ENCODE results near the gene DHRS3. TPM values are rescaled to one million over a fixed set of nuclear protein-coding genes. Genes with fewer than 3 reads are reported as not detected.
A peak's percentile ranks its signal among the peaks of the same experiment; 100 is the strongest.

DHRS3 gene
- total and polyA plus RNA-seq, 10 of the 15 experiments (the other 5 are each of a cell fraction or from before 2014, with no cell fraction given) = 0.23 to 29.7 (median 1.2) TPM

DNA sequence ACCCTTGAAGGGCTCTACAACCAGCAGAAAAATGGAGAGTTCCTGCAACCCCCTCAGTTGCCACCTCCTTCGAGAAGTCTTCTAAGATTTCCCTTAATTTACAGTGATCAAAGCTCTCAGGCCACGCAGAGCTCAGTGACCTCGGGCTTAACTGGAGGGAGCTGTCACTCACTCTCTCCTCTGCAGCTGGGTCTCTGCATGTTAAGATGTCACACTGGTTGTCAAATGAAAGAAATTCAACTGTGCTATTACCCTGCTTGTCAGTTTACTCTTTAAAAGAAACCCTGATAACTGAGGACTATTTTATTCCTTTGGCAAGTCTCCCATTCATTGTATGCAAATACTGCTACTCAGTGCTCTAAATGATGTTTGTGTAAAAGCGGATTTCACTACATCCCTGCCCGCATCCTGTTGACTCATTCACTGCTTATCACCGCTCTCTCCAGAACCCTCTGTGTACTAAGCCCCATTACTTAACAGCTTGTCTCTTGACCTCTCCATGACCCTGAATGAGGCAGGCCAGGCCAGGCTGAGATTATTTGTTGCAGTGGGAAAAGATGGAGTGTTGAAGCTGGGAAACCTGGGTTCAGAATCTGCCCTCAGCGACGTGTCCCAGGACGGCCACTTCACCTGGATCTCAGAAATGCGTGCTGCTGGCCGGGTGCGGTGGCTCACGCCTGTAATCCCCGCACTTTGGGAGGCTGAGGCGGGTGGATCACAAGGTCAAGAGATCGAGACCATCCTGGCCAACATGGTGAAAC is 13.7 kb downstream of the DHRS3 start (continued):
- TF ChIP-seq, protein P1, sequence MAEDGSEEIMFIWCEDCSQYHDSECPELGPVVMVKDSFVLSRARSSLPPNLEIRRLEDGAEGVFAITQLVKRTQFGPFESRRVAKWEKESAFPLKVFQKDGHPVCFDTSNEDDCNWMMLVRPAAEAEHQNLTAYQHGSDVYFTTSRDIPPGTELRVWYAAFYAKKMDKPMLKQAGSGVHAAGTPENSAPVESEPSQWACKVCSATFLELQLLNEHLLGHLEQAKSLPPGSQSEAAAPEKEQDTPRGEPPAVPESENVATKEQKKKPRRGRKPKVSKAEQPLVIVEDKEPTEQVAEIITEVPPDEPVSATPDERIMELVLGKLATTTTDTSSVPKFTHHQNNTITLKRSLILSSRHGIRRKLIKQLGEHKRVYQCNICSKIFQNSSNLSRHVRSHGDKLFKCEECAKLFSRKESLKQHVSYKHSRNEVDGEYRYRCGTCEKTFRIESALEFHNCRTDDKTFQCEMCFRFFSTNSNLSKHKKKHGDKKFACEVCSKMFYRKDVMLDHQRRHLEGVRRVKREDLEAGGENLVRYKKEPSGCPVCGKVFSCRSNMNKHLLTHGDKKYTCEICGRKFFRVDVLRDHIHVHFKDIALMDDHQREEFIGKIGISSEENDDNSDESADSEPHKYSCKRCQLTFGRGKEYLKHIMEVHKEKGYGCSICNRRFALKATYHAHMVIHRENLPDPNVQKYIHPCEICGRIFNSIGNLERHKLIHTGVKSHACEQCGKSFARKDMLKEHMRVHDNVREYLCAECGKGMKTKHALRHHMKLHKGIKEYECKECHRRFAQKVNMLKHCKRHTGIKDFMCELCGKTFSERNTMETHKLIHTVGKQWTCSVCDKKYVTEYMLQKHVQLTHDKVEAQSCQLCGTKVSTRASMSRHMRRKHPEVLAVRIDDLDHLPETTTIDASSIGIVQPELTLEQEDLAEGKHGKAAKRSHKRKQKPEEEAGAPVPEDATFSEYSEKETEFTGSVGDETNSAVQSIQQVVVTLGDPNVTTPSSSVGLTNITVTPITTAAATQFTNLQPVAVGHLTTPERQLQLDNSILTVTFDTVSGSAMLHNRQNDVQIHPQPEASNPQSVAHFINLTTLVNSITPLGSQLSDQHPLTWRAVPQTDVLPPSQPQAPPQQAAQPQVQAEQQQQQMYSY (CRISPR knock-in tag; IDR thresholded peaks at IDR 0.05) = no peak
- TF ChIP-seq TARDBP (IDR thresholded peaks at IDR 0.05; ENCODE audit: borderline replicate concordance) (no peak), CREB1 (IDR thresholded peaks at IDR 0.05; ENCODE audit: low read depth) (no peak), POLR2A (IDR thresholded peaks at IDR 0.05; ENCODE audit: low read depth, low read length) (no peak), HDGF (IDR thresholded peaks at IDR 0.05) (no peak), RB1 (IDR thresholded peaks at IDR 0.05; ENCODE audit: borderline replicate concordance) (no peak), HDAC2 (IDR thresholded peaks at IDR 0.05) (no peak), IKZF2 (IDR thresholded peaks at IDR 0.05) (peak; percentile 66 to 69)

DNA sequence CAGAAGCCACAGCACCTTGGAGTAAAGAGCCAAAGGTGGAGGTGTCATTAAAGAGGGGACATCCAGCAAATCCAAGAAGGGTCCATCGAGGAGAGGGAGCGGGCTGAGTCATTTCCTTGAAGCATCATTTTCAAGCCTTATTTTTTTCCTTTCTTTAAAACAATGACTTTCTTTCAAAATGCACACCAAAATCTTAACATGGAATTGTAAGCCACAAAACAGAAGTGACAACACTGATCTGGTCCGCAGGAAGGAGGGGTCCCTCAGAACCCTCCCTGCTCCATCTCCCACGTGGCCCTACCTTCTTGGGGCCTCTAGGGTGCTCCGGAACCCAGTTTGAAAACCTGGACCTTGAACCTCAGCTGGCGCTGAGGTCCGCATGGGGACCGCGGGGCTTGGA is 14.8 kb downstream of the DHRS3 start:
- Histone ChIP-seq H3K4me2 (ENCODE audit: control insufficient read depth, insufficient read depth) (no peak overlapping the region), H3K36me3 (ENCODE audit: control insufficient read depth in 2 of 2, insufficient read depth in 2 of 2, low read length in 1 of 2) (no peaks in the 10 kb centered on the region), H3K9ac (ENCODE audit: control insufficient read depth, insufficient read depth, low read length) (no peak overlapping the region), H3K9me3 (replicated peaks; ENCODE audit: control insufficient read depth, insufficient read depth, low read length) (peaks cover 1% of the 10 kb centered on the region; the same call in 2 of the 3 replicates), H3K79me2 (ENCODE audit: control insufficient read depth, insufficient read depth, low read length) (no peaks in the 10 kb centered on the region), H3K4me1 (ENCODE audit: control insufficient read depth, insufficient read depth, low read length) (no peaks in the 10 kb centered on the region), H2AFZ (ENCODE audit: control insufficient read depth, low read depth, low read length) (no peak overlapping the region), H4K20me1 (ENCODE audit: control insufficient read depth, insufficient read depth) (no peaks in the 10 kb centered on the region), H3K4me3 (no peak overlapping the region), H3K27me3 (replicated peaks in 1 of 2; ENCODE audit: control insufficient read depth in 2 of 2, insufficient read depth in 2 of 2, low read length in 1 of 2) (no peaks in the 10 kb centered on the region; a peak in 1 of 4 replicates), H3K27ac (ENCODE audit: control insufficient read depth, insufficient read depth) (no peak overlapping the region)
- SMC1A ChIA-PET (ENCODE audit: uncharacterized antibody, unreplicated experiment) = interaction anchor here (0.7 to 4.6 kb wide), 2 partner anchors 14 to 99 kb away, joined by 3 to 49 read pairs; partner anchors contain the start of gene DHRS3
- in situ Hi-C loops (cut with MboI) (no loop called here), intact Hi-C loops (cut with micrococcal nuclease; ENCODE audit: unreplicated experiment) (loop anchor here (5.0 kb wide), 1 partner anchor 156 kb away; no protein-coding TSS in a partner anchor)
- DNase-seq (ENCODE audit: low read depth, low spot score) (no peak), ATAC-seq (no peak), FAIRE-seq (no peak)
- CTCF ChIA-PET = interaction anchor here (5.1 kb wide), 1 partner anchor 16 kb away, joined by 47 read pairs; the partner anchor contains the start of gene DHRS3
- RAD21 ChIA-PET (ENCODE audit: unreplicated experiment) = interaction anchor here (4.7 kb wide), 1 partner anchor 15 kb away, joined by 50 read pairs; the partner anchor contains the start of gene DHRS3
- TF ChIP-seq CHD2 (IDR thresholded peaks at IDR 0.05; ENCODE audit: borderline replicate concordance, low read depth, low read length) = no peak
- no peak for TF ChIP-seq SMAD1 (IDR thresholded peaks at IDR 0.05; ENCODE audit: low read depth, partially characterized antibody)
- no peak for TF ChIP-seq HDAC6 (IDR thresholded peaks at IDR 0.05; ENCODE audit: unreplicated experiment)
- no peak for TF ChIP-seq CHD1 (IDR thresholded peaks at IDR 0.05; ENCODE audit: low read depth, low read length)
- TF ChIP-seq EGR1 (IDR thresholded peaks at IDR 0.05; ENCODE audit: borderline replicate concordance in 1 of 2, low read depth in 2 of 2, low read length in 2 of 2) = no peak
- no TSS peak for BruUV-seq (replicated peaks)
- POLR2A ChIA-PET = interaction anchor here (1.2 kb wide), 1 partner anchor 10 kb away, joined by 3 read pairs; no protein-coding TSS in a partner anchor
- 67% methylated on average over 9 of the region's 9 CpGs for WGBS (ENCODE audit: insufficient coverage, insufficient replicate concordance, low lambda C conversion rate, missing lambda C conversion rate)
